HEK293 (cell line): ENCODE measurements around the gene RPS27A.
A peak's percentile ranks its signal among the peaks of the same experiment; 100 is the strongest.

Experiments
- CTCF ChIA-PET: fragments of 350-600 bp; formaldehyde crosslinking; extraction: SDS; loops from one replicate; lab custom pipeline; 2021; ENCODE audit warnings: antibody characterized with exemption; lab: Yijun Ruan, JAX
- POLR2A ChIA-PET: fragments of 300-600 bp; formaldehyde crosslinking; extraction: SDS; loops from one replicate; lab custom pipeline; 2020; ENCODE audit warnings: antibody characterized with exemption, inconsistent platforms; lab: Yijun Ruan, JAX
- H3K27ac ChIP-seq: fragments of 200-500 bp; sonication (Bioruptor generic); 2 replicates; pipeline ENCODE4 v1.5.1; 2014; ENCODE audit warnings: low read depth, low read length, control low read depth, inconsistent platforms; ENCODE audit errors: extremely low read depth
- H3K36me3 ChIP-seq, 2 experiments: fragments of 200-500 bp in 1 of 2; sonication (Bioruptor generic) in 1 of 2; 1 replicate in 1 of 2; 2 replicates in 1 of 2; pipeline ENCODE4 v1.5.1; 2014 to 2017; ENCODE audit warnings: inconsistent platforms in 2 of 2, low read length in 2 of 2; ENCODE audit not compliant: control insufficient read depth in 2 of 2, insufficient read depth in 1 of 2
- H3K4me1 ChIP-seq: fragments of 200-500 bp; sonication (Bioruptor generic); 2 replicates; pipeline ENCODE4 v1.5.1; 2014; ENCODE audit warnings: mild to moderate bottlenecking, low read length, inconsistent platforms; ENCODE audit not compliant: control insufficient read depth, insufficient read depth
- H3K4me3 ChIP-seq: 2 replicates; pipeline ENCODE4 v1.5.1; 2011; ENCODE audit warnings: low read depth, mild to moderate bottlenecking, control low read depth, low read length, moderate library complexity
- H3K9me3 ChIP-seq: fragments of 200-500 bp; sonication (Bioruptor generic); 2 replicates; pipeline ENCODE4 v1.5.1; 2014; ENCODE audit warnings: low read depth, low read length, inconsistent platforms; ENCODE audit not compliant: control insufficient read depth, insufficient read depth
- CTCF ChIP-seq: fragments of 450-650 bp; formaldehyde crosslinking; IDR thresholded peaks from 2 replicates; pipeline ENCODE4 v1.5.1; 2016; ENCODE audit warnings: missing biosample characterization, missing genetic modification characterization
- EGR2 ChIP-seq: fragments of 450-650 bp; formaldehyde crosslinking; IDR thresholded peaks from 2 replicates; pipeline ENCODE4 v1.5.1; 2016; ENCODE audit warnings: low read depth, missing biosample characterization, missing genetic modification characterization
- ELK4 ChIP-seq: IDR thresholded peaks from 2 replicates; pipeline ENCODE4 v1.6.1; 2011; ENCODE audit warnings: mild to moderate bottlenecking, low read depth, low read length, borderline replicate concordance
- FEZF1 ChIP-seq: fragments of 450-650 bp; formaldehyde crosslinking; IDR thresholded peaks from 2 replicates; pipeline ENCODE4 v1.5.1; 2016; ENCODE audit warnings: missing biosample characterization, missing genetic modification characterization
- GLI2 ChIP-seq: fragments of 450-650 bp; formaldehyde crosslinking; IDR thresholded peaks from 2 replicates; pipeline ENCODE4; 2017; ENCODE audit warnings: missing biosample characterization, missing genetic modification characterization, low read depth, borderline replicate concordance
- IKZF3 ChIP-seq: fragments of 450-650 bp; IDR thresholded peaks from 2 replicates; pipeline ENCODE4 v1.5.0; 2018; ENCODE audit warnings: missing biosample characterization, mild to moderate bottlenecking, missing genetic modification characterization, moderate library complexity
- PATZ1 ChIP-seq: fragments of 450-650 bp; formaldehyde crosslinking; IDR thresholded peaks from 2 replicates; pipeline ENCODE4 v1.5.1; 2016; ENCODE audit warnings: missing biosample characterization, missing genetic modification characterization
- PBX3 ChIP-seq: sonication (generic); formaldehyde crosslinking; IDR thresholded peaks from 2 replicates; pipeline ENCODE4 v1.8.1; 2022; ENCODE audit warnings: mild to moderate bottlenecking, moderate library complexity, missing genetic modification reagents
- SETDB1 ChIP-seq: IDR thresholded peaks from one replicate; pipeline ENCODE4 v1.6.1; 2017; ENCODE audit warnings: mild to moderate bottlenecking, low read length, moderate library complexity, mixed read lengths; ENCODE audit not compliant: insufficient read length
- YY2 ChIP-seq: fragments of 450-650 bp; formaldehyde crosslinking; IDR thresholded peaks from 2 replicates; pipeline ENCODE4 v1.5.1; 2016; ENCODE audit warnings: missing biosample characterization, missing genetic modification characterization
- ZBTB26 ChIP-seq: fragments of 450-650 bp; formaldehyde crosslinking; optimal IDR thresholded peaks from 2 replicates; pipeline ENCODE3; 2016; ENCODE audit warnings: missing biosample characterization, mild to moderate bottlenecking, missing genetic modification characterization
- ZBTB6 ChIP-seq: fragments of 450-650 bp; formaldehyde crosslinking; IDR thresholded peaks from 2 replicates; pipeline ENCODE4 v1.5.1; 2017; ENCODE audit warnings: missing biosample characterization, missing genetic modification characterization
- ZBTB8A ChIP-seq: fragments of 450-650 bp; formaldehyde crosslinking; IDR thresholded peaks from 2 replicates; pipeline ENCODE4 v1.5.1; 2016; ENCODE audit warnings: missing biosample characterization, missing genetic modification characterization
- ZNF10 ChIP-seq: fragments of 450-650 bp; formaldehyde crosslinking; IDR thresholded peaks from 2 replicates; pipeline ENCODE4 v1.5.1; 2017; ENCODE audit warnings: missing biosample characterization, missing genetic modification characterization
- ZNF146 ChIP-seq: fragments of 450-650 bp; formaldehyde crosslinking; IDR thresholded peaks from 2 replicates; pipeline ENCODE4 v1.5.1; 2016; ENCODE audit warnings: missing biosample characterization, missing genetic modification characterization
- ZNF184 ChIP-seq: fragments of 450-650 bp; IDR thresholded peaks from 2 replicates; pipeline ENCODE4 v1.5.1; 2018; ENCODE audit warnings: missing biosample characterization, mild to moderate bottlenecking, missing genetic modification characterization
- ZNF2 ChIP-seq: fragments of 450-650 bp; formaldehyde crosslinking; IDR thresholded peaks from 2 replicates; pipeline ENCODE4 v1.5.1; 2016; ENCODE audit warnings: missing biosample characterization, missing genetic modification characterization
- ZNF302 ChIP-seq: fragments of 450-650 bp; formaldehyde crosslinking; IDR thresholded peaks from 2 replicates; pipeline ENCODE4 v1.5.1; 2016; ENCODE audit warnings: missing biosample characterization, missing genetic modification characterization, low read depth
- ZNF335 ChIP-seq: fragments of 450-650 bp; formaldehyde crosslinking; conservative IDR thresholded peaks from 2 replicates; pipeline ENCODE4 v1.5.1; 2016; ENCODE audit warnings: missing biosample characterization, missing genetic modification characterization
- ZNF394 ChIP-seq: fragments of 450-650 bp; formaldehyde crosslinking; IDR thresholded peaks from 2 replicates; pipeline ENCODE4 v1.5.1; 2016; ENCODE audit warnings: missing biosample characterization, missing genetic modification characterization, mild to moderate bottlenecking, moderate library complexity, borderline replicate concordance
- ZNF473 ChIP-seq: fragments of 450-650 bp; formaldehyde crosslinking; IDR thresholded peaks from 2 replicates; pipeline ENCODE4 v1.5.1; 2017; ENCODE audit warnings: missing biosample characterization, missing genetic modification characterization
- ZNF48 ChIP-seq: fragments of 450-650 bp; formaldehyde crosslinking; IDR thresholded peaks from 2 replicates; pipeline ENCODE4 v1.5.1; 2016; ENCODE audit warnings: missing biosample characterization, missing genetic modification characterization
- ZNF514 ChIP-seq: fragments of 450-650 bp; formaldehyde crosslinking; IDR thresholded peaks from 2 replicates; pipeline ENCODE4 v1.5.1; 2016; ENCODE audit warnings: missing biosample characterization, missing genetic modification characterization
- ZNF843 ChIP-seq: fragments of 450-650 bp; formaldehyde crosslinking; IDR thresholded peaks from 2 replicates; pipeline ENCODE4 v1.5.1; 2016; ENCODE audit warnings: missing biosample characterization, missing genetic modification characterization
- ZXDB ChIP-seq: fragments of 450-650 bp; formaldehyde crosslinking; IDR thresholded peaks from 2 replicates; pipeline ENCODE4 v1.5.1; 2016; ENCODE audit warnings: missing biosample characterization, missing genetic modification characterization

Gene RPS27A

GRCh38 chr2:55213822-55214221 is 18.7 kb upstream of the RPS27A start:
- H3K36me3 ChIP-seq, result no peaks in the 10 kb centered on the region; a peak in 1 of 3 replicates
- TF ChIP-seq YY2 (tag by site-specific recombination) (no peak), ZXDB (tag by site-specific recombination) (no peak), PBX3 (CRISPR knock-in tag) (no peak), SETDB1 (no peak), ZNF184 (tag by site-specific recombination) (no peak), CTCF (tag by site-specific recombination) (no peak), FEZF1 (tag by site-specific recombination) (no peak), ZNF473 (tag by site-specific recombination) (no peak), ZNF843 (no peak)
- TF ChIP-seq, all 188 proteins: peak for 0
- no peak overlapping the region for H3K27ac ChIP-seq
- ChIA-PET POLR2A (interaction anchor here (1.2 kb wide), 1 partner anchor 9 kb away, joined by 3 read pairs; no protein-coding TSS in a partner anchor), CTCF (no interaction called here)
- no peaks in the 10 kb centered on the region for H3K4me1 ChIP-seq
- H3K9me3 ChIP-seq, result no peaks in the 10 kb centered on the region
- H3K4me3 ChIP-seq, result no peak overlapping the region

GRCh38 chr2:55223958-55224760 is 8.3 kb upstream of the RPS27A start:
- peaks cover 0 to 27% of the 10 kb centered on the region in 2 experiments; a peak in 1 of 3 replicates for H3K36me3 ChIP-seq
- ChIA-PET POLR2A (interaction anchor here (0.6 to 2.6 kb wide), 2 partner anchors 8 to 439 kb away, joined by 6 to 23 read pairs; partner anchors contain the start of genes CLHC1 and RPS27A), CTCF (interaction anchor here (0.6 to 0.7 kb wide), 2 partner anchors 10 to 362 kb away, joined by 3 to 4 read pairs; no protein-coding TSS in a partner anchor)
- TF ChIP-seq PATZ1 (tag by site-specific recombination) (no peak), ZNF146 (tag by site-specific recombination) (no peak), ZNF394 (peak; percentile 73; the same call in 1 of the 2 replicates), ZNF2 (tag by site-specific recombination) (no peak), ELK4 (no peak), ZBTB6 (tag by site-specific recombination) (no peak), EGR2 (tag by site-specific recombination) (no peak), ZNF48 (tag by site-specific recombination) (no peak), ZBTB8A (tag by site-specific recombination) (0 out of 2 replicates have a peak, but pooled peaks have one; percentile 38), IKZF3 (tag by site-specific recombination) (no peak), ZNF10 (tag by site-specific recombination) (no peak), ZNF514 (tag by site-specific recombination) (no peak), GLI2 (tag by site-specific recombination) (no peak), ZNF302 (no peak), ZBTB26 (tag by site-specific recombination) (no peak), ZXDB (tag by site-specific recombination) (no peak), ZNF335 (tag by site-specific recombination) (peak; percentile 42; the same call in 1 of the 2 replicates)
- H3K27ac ChIP-seq, result no peak overlapping the region
- no peaks in the 10 kb centered on the region for H3K9me3 ChIP-seq
- H3K4me3 ChIP-seq, result no peak overlapping the region
- no peaks in the 10 kb centered on the region for H3K4me1 ChIP-seq
